LoVo (cell line): ENCODE results near the gene AFF3.
A peak's percentile ranks its signal among the peaks of the same experiment; 100 is the strongest.

ENCODE experiments used
- DNase-seq: peaks from one replicate; pipeline ENCODE4 v3.0.0-alpha.2; 2016; ENCODE audit warnings: low spot score

Gene AFF3

GRCh38 chr2:99595373-99595772 lies 547.0 kb downstream of the AFF3 start:
- DNase-seq, result no peak

- no peak for DNase-seq
Observed at GRCh38 chr2:99593692-99594427, 548.5 kb downstream of the AFF3 start.

GRCh38 chr2:99576775-99577174 lies 565.6 kb downstream of the AFF3 start:
- no peak for DNase-seq

- DNase-seq, result no peak
Observed at GRCh38 chr2:99573634-99574251, 568.6 kb downstream of the AFF3 start.

DNA sequence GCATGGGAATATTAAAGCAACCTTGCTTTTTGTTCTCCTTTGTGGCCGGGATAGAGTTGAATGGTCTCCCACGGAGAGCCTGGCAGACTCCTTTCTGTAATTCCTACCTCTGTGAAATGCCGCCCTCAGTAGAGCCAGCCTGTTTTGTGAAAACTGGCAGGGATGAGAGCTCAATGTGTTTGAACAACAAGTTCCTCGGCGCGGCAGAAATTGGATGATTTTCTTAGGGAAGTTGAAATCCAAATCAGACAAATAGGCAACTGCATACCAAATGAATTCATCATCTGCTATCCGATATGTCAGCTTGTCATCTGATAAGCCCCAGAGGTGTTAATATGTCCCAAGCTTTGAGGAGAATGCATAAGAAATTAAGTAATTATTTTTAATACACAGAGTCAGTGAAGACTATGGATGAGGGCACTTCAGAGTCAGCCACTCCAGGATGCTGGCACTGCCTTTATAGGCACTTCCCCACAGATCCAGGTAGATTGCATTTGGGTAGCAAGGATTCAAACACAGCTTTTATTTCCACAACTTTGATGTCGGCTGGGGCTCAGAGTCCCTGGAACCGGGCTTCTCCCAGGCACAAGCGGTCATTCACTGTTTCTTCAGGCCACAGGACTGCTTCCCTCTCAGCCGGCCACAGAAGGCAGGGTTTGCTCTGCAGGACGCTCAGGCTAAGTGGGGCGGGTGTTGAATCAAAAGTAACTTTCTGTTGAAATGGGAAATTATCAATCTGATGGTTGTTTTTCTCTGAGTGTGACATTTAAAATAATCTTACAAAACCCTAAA lies 569.8 kb downstream of the AFF3 start:
- DNase-seq, result no peak

DNA sequence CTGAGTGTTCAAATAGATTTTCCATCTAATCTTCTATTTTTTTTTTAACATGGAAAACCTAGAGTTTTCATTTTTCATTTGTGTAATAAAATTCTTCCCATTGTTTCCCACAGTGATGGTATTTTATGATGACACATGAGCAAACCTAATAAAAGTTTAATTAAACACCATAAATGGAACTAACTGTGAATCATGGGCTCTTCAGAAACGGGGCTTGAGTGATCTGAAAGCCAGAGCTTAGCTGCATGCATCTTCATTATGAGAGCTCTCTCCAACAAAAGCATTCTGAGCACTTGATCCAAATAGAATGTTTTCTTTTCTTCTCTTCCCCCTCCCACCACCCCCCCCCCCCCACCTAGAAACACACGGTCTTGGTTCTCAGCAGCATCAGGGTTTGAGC lies 570.4 kb downstream of the AFF3 start:
- DNase-seq, result no peak

DNA sequence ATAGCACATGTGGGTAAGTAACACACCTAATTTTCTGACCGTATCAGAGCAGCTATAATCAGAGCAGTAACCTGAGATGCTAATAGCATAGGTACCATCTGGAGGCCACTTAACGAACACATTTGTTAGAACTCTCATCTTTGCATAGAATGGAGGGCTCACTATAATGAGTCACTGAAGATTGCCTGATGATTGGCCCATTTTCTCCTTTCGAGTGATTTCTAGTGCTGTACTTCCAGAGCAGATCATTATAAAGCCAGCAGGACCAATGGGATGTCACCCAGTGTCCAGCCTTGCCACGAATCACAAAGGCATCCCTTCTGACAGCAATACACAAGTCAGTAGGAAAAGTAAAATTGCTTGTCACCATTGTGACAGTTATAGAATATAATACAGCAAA lies 570.9 kb downstream of the AFF3 start:
- no peak for DNase-seq

GRCh38 chr2:99571021-99571420 lies 571.4 kb downstream of the AFF3 start:
- DNase-seq, result no peak

DNA sequence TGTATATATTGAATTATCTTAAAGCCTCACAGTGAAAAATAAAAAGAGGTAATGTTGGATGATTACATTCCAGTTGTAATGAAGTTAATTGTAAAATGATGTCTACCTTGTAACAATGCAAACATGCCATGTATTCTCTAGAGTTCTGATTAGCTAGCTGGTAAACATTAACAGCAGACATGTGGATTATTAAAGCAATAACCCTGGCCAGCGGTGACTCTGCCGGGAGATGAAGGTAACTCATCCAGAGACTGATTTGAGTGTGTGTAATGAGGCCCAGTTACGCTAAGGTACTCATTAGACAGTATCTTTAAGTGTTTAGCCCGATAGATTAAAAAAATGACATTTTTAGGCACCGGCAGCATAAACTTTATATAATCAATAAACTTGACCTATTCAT lies 573.0 kb downstream of the AFF3 start:
- DNase-seq, result no peak

DNA sequence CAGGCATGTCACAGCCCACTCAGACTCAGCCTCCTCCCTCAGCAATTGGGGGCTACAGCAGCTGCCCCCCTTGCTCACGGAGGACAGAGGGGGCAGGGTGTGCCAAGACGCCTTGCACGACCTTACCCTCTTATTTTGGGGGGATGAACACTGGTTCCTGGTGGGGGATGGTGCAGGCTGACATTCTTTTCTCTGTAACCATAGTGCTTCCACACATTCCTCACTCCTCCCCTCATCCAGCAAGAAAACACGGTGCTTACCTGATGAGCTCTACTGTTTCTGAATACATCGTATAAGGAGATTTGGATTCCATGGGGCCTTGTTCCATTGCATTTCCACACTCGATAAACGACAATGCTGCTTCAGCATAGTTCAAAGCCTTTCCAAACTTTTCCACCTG lies 577.2 kb downstream of the AFF3 start:
- DNase-seq, result no peak

DNA sequence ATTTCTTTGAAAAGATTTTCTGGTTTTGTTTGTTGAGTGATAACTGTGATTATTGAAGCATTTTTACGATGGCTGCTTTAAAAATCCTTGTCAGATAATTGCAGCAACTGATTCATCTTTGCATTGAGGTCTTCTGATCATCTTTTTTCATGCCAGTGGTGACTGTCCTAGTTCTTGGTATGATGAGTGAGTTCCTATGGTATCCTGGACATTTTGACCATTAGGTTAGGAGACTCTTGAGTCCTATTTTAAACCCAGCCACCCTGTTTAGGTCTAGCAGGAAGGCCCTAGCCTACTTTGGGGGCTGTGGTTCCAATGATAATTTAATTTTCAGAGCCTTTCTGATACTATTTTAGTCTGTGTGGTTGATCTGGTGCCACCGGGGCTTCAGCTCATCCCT lies 579.9 kb downstream of the AFF3 start:
- no peak for DNase-seq

DNA sequence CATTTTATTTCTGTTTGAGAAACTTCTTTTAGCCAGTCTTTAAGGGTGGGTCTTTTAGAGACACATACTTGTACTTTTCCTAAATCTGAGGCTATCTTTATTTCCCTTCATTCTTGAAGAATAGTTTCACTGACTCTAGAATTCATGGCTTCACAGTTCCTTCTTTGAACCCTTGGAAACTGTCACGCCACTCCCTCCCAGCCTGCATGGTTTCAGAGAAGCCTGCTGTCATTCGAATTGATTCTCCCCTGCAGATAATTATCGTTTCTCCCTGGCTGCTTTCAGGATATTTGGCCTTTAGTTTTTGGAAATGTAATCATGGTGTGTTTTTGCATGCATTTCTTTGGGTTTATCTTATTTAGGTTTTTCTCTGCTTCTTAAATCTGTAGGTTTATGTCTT lies 580.6 kb downstream of the AFF3 start:
- DNase-seq, result no peak

DNA sequence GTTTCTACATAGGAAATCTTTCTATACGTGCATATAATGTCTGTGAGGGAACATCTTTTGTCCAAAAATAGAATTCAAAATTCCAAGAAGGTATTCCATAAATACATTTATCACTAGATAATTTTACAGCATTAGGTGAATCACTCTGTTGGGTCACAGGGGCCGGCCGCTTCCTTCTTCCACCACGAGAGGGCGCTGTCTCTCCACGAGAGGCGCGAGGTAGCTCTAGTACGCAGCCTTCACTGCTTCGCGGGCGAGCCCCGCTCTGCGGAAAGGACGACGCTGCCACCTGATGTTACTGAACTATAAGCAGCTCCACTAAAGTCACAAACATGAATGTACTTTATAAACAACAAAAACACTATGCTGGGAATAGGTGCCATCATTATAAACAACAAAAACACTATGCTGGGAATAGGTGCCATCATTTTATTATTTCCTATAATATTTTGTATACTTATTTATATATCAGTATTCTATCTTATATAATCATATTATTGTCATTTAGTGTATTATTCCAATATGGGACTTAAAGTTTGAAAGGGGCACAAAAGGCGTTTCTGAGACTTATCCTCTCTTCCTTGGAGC lies 583.2 kb downstream of the AFF3 start:
- DNase-seq, result peak; percentile 75

GRCh38 chr2:99555404-99555803 lies 587.0 kb downstream of the AFF3 start:
- no peak for DNase-seq

GRCh38 chr2:99554871-99555270 lies 587.5 kb downstream of the AFF3 start:
- no peak for DNase-seq

DNA sequence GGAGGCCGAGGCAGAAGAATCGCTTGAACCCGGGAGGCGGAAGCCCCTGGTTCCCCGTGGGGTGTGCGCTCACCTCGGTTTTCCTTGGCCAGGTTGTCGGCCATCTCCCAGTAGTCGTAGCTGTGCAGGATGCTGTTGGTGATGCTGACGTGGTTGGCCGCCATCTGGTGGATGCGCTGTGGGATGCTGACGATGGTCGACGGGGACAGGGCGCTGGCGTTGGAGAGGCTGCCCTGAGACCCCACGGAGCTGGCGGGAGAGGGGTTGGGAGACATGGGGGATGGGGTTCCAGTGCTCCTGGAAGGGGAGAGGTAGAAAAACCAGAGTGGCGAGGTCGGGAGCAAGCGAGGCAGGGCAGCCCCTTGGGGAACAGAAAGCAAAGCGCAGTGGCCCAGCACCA lies 588.2 kb downstream of the AFF3 start:
- no peak for DNase-seq

- no peak for DNase-seq
Observed at GRCh38 chr2:99552529-99552928, 589.9 kb downstream of the AFF3 start.

GRCh38 chr2:99550368-99550767 lies 592.0 kb downstream of the AFF3 start:
- DNase-seq, result no peak

- no peak for DNase-seq
Observed at GRCh38 chr2:99545604-99546003, 596.8 kb downstream of the AFF3 start.

DNA sequence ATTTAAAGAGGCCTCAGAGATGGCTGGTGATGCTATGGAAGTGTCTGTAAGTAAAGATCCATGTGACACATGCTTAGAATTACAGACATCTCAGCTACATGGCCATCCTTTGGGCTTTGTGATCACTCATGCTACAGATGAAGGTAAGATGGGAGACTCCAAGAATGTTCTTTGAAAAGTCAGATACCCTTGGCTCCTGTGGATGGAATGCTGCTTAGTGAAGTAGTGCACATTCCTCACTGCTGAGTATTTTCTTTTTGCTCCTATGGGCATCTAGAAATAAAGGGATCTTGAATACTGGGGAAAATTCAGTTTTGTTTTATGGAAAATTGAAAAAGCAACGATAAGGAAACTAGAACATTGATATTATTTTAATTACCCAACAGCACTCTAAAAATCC lies 597.3 kb downstream of the AFF3 start:
- no peak for DNase-seq

DNA sequence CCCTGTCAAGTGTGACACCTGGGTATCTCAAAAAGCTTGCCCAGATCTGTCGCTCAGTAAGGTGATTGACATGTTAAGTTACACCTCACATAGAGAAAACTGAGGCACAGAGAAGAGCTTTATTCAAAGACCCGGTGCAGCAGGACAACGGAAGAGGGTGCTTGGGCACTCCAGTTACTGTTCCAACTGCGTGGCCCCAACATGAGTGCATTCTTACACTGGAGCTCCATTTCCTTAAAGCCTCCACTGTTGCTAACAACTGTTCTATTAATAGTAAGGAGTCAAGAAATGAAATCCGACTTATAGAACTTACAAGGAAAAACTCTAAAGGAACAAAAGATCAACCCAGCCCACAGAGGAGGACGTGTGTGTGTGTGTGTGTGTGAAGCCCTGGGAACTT lies 597.8 kb downstream of the AFF3 start:
- no peak for DNase-seq

DNA sequence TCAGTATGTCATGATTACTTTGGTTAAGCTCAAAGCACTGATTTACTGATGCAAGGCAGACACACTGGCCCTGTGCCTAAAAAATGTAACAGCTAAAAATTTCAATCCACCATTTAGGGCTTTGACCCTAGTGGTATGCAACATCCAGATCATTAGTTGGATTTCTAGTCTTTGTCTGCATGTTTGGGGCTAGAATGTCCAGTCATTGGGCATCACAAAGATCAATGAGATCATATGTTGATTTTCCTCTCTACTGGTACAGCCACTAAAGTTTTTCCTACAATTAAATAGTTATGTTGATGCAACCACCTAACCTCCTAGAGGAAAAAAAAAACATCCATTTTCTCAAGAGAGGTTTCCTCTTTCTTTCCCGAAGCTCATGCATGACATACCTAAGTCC lies 599.1 kb downstream of the AFF3 start:
- no peak for DNase-seq

DNA sequence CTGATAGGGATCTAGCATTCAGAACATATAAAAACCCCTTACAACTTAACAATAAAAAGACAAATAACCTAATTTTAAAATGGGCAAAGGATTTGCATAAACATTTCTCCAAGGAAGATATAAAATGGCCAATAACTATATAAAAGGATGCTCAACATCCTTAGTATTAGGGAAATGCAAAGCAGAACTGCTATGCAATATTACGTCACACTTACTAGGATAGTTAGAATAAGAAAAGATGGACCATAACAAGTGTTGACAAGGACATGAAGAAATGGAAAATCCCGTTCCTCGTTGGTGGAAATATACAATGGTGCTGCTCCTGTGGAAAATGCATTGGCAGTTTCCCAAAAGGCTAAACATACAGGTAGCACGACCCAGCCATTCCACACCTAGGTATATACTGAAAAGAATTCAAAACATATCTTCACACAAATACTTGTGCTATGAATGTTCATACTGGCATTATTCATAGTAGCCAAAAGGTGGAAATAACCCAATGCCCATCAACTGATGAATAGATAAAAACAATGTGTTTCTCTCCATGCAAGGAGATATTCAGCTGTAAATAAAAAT lies 604.4 kb downstream of the AFF3 start:
- DNase-seq, result no peak
